SU-DHL-6 (cell line): ENCODE results near the gene MLN.

Experiments used
- CTCF ChIP-seq: fragments of 200-600 bp; sonication (generic); IDR thresholded peaks from one replicate; pipeline ENCODE4 v1.5.1; 2017; ENCODE audit warnings: antibody characterized with exemption, mild to moderate bottlenecking, low read length, moderate library complexity; ENCODE audit not compliant: insufficient read depth, poor library complexity, severe bottlenecking
- EZH2phosphoT487 ChIP-seq: fragments of 200-600 bp; sonication (generic), shearing (Covaris generic); conservative IDR thresholded peaks from 2 replicates; pipeline ENCODE4 v1.6.1; 2018; ENCODE audit warnings: mild to moderate bottlenecking, antibody characterized with exemption, low read length, moderate library complexity, mixed read lengths

DNA sequence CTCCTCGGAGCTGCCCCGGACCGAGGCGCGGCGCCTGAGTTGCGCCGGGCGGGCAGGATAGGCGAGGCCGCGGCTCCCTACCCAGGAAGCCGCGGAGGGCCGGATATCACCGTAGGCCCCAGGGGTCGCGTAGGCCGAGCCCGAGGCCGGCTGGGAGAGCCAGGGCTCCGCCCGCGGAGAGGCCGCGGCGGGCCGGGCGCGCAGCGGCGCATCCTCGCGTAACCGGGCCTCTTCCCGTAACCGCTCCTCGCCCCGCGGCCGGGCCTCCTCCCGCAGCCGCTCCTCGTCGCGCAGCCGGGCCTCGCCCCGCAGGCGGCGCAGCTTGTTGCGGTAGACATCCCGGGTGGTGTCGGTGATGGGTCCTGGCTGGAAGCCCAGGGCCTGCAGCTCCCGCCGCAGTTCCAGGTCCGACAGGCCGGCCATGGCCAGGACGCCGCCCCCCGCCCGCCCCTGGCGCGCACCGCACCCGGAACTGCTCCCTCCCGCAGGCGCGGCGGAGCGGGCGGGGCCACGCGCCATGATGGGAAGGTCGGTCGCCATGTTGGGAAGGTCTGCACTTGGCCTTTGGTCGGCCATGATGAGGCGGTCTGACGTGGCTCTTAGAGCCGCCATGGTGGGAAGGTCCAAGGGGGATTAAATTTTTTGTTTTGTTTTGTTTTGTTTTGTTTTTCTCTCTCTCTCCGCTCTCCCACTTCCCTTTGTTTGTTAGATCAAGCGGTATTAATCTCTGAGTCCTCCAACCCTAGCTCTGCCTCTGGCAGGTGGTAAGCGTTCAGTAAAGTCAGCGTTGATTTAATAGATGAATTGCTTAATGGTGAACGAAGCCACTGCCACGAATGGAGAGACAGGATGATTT, 14.9 kb downstream of the MLN start, which contains the start of gene LEMD2:
- no peak for TF ChIP-seq CTCF
- no peak for TF ChIP-seq EZH2phosphoT487
